ENCODE results near the gene RAD54L. TPM values are rescaled to one million over a fixed set of nuclear protein-coding genes. Genes with fewer than 3 reads are reported as not detected.
"Not testable (repeated sequence)": the region's sequence is repeated elsewhere in the genome, so short reads cannot be mapped to it uniquely, and the experiment has no call there.

Gene RAD54L
- total and polyA plus RNA-seq, 4 donors = 0.08 to 8.8 (median 0.51) TPM

- TF ChIP-seq REST (IDR thresholded peaks at IDR 0.05) (no peak), NR2F2 (IDR thresholded peaks at IDR 0.05) (no peak), SP1 (IDR thresholded peaks at IDR 0.05) (no peak), TAF1 (conservative IDR thresholded peaks at IDR 0.05) (no peak), MAX (IDR thresholded peaks at IDR 0.05) (no peak), YY1 (IDR thresholded peaks at IDR 0.05) (no peak)
Measured at GRCh38 chr1:46236882-46237281, 10.7 kb upstream of the RAD54L start (continued).

GRCh38 chr1:46238865-46239264, 8.7 kb upstream of the RAD54L start:
- H3K9me3 ChIP-seq (ENCODE audit: control insufficient read depth in 4 of 4, low read length in 3 of 4); H3K27ac ChIP-seq (ENCODE audit: low read depth in 1 of 2, low read length in 2 of 2); H3K27me3 ChIP-seq (ENCODE audit: control insufficient read depth in 4 of 4, insufficient read depth in 4 of 4, low read length in 3 of 4); DNase-seq (ENCODE audit: low spot score); H3K9ac ChIP-seq (ENCODE audit: low read depth in 1 of 2, low read length in 2 of 2); H3K4me1 ChIP-seq (ENCODE audit: control insufficient read depth in 4 of 4, insufficient read depth in 4 of 4, low read length in 3 of 4); H3K4me3 ChIP-seq (ENCODE audit: low read depth in 1 of 3, low read length in 3 of 3); H3K36me3 ChIP-seq (ENCODE audit: control insufficient read depth in 4 of 4, insufficient read depth in 3 of 4, low read depth in 1 of 4, low read length in 3 of 4): not testable (repeated sequence)
- 76% methylated on average over 1 of the region's 1 CpG for WGBS

- WGBS = 87% methylated on average over 11 of the region's 38 CpGs
- not testable (repeated sequence) for H3K4me1 ChIP-seq (ENCODE audit: control insufficient read depth in 4 of 4, insufficient read depth in 4 of 4, low read length in 3 of 4); H3K27ac ChIP-seq (ENCODE audit: low read depth in 1 of 2, low read length in 2 of 2); H3K9me3 ChIP-seq (ENCODE audit: control insufficient read depth in 4 of 4, low read length in 3 of 4); DNase-seq (ENCODE audit: low spot score); H3K9ac ChIP-seq (ENCODE audit: low read depth in 1 of 2, low read length in 2 of 2); H3K4me3 ChIP-seq (ENCODE audit: low read depth in 1 of 3, low read length in 3 of 3); H3K27me3 ChIP-seq (ENCODE audit: control insufficient read depth in 4 of 4, insufficient read depth in 4 of 4, low read length in 3 of 4); H3K36me3 ChIP-seq (ENCODE audit: control insufficient read depth in 4 of 4, insufficient read depth in 3 of 4, low read depth in 1 of 4, low read length in 3 of 4)
Measured at GRCh38 chr1:46241733-46242132, 5.8 kb upstream of the RAD54L start.

- no peak overlapping the region for H3K4me3 ChIP-seq (ENCODE audit: low read depth in 1 of 3, low read length in 3 of 3)
- TF ChIP-seq HNF4G (IDR thresholded peaks at IDR 0.05) (no peak), GABPA (IDR thresholded peaks at IDR 0.05 in 1 of 2, conservative IDR thresholded peaks at IDR 0.05 in 1 of 2) (no peak), TAF1 (conservative IDR thresholded peaks at IDR 0.05) (no peak), EGR1 (IDR thresholded peaks at IDR 0.05; ENCODE audit: low read depth in 2 of 2) (no peak), MAX (IDR thresholded peaks at IDR 0.05) (no peak), HNF4A (conservative IDR thresholded peaks at IDR 0.05) (no peak)
- 74% methylated on average over 1 of the region's 1 CpG for WGBS
- H3K9ac ChIP-seq (ENCODE audit: low read depth in 1 of 2, low read length in 2 of 2) = no peak overlapping the region
- H3K9me3 ChIP-seq (ENCODE audit: control insufficient read depth in 4 of 4, low read length in 3 of 4) = no peaks in the 10 kb centered on the region
- H3K4me1 ChIP-seq (ENCODE audit: control insufficient read depth in 4 of 4, insufficient read depth in 4 of 4, low read length in 3 of 4) = peaks cover under 1 to 12% (median 8%) of the 10 kb centered on the region in 4 donors
- H3K36me3 ChIP-seq (ENCODE audit: control insufficient read depth in 4 of 4, insufficient read depth in 3 of 4, low read depth in 1 of 4, low read length in 3 of 4) = no peaks in the 10 kb centered on the region
- H3K27me3 ChIP-seq (ENCODE audit: control insufficient read depth in 4 of 4, insufficient read depth in 4 of 4, low read length in 3 of 4) = no peaks in the 10 kb centered on the region
- no peak overlapping the region for H3K27ac ChIP-seq (ENCODE audit: low read depth in 1 of 2, low read length in 2 of 2)
- DNase-seq (ENCODE audit: low spot score) = no peak
Measured at GRCh38 chr1:46242918-46243317, 4.6 kb upstream of the RAD54L start.

GRCh38 chr1:46243831-46244230, 3.7 kb upstream of the RAD54L start:
- not testable (repeated sequence) for H3K9me3 ChIP-seq (ENCODE audit: control insufficient read depth in 4 of 4, low read length in 3 of 4); H3K9ac ChIP-seq (ENCODE audit: low read depth in 1 of 2, low read length in 2 of 2); H3K27ac ChIP-seq (ENCODE audit: low read depth in 1 of 2, low read length in 2 of 2); H3K36me3 ChIP-seq (ENCODE audit: control insufficient read depth in 4 of 4, insufficient read depth in 3 of 4, low read depth in 1 of 4, low read length in 3 of 4); DNase-seq (ENCODE audit: low spot score); H3K4me3 ChIP-seq (ENCODE audit: low read depth in 1 of 3, low read length in 3 of 3); H3K27me3 ChIP-seq (ENCODE audit: control insufficient read depth in 4 of 4, insufficient read depth in 4 of 4, low read length in 3 of 4)
- H3K4me1 ChIP-seq (ENCODE audit: control insufficient read depth in 4 of 4, insufficient read depth in 4 of 4, low read length in 3 of 4) = peaks cover 1 to 16% (median 9%) of the 10 kb centered on the region in 4 donors
- 95% methylated on average over 3 of the region's 3 CpGs for WGBS
